ENCODE measurements around the gene SPOCK3. TPM values are rescaled to one million over a fixed set of nuclear protein-coding genes. Genes with fewer than 3 reads are reported as not detected.

SPOCK3 gene
- total RNA-seq, 1 donor from 2014 or later, result not detected

GRCh38 chr4:167041524-167041923 lies 192.8 kb downstream of the SPOCK3 start:
- intact Hi-C loops (cut with micrococcal nuclease), result no loop called here

GRCh38 chr4:167035390-167035789 lies 198.9 kb downstream of the SPOCK3 start:
- intact Hi-C loops (cut with micrococcal nuclease), result no loop called here

- intact Hi-C loops (cut with micrococcal nuclease), result no loop called here
Observed at GRCh38 chr4:167034983-167035382, 199.3 kb downstream of the SPOCK3 start.

- intact Hi-C loops (cut with micrococcal nuclease), result no loop called here
Observed at GRCh38 chr4:167032871-167033270, 201.4 kb downstream of the SPOCK3 start.

DNA sequence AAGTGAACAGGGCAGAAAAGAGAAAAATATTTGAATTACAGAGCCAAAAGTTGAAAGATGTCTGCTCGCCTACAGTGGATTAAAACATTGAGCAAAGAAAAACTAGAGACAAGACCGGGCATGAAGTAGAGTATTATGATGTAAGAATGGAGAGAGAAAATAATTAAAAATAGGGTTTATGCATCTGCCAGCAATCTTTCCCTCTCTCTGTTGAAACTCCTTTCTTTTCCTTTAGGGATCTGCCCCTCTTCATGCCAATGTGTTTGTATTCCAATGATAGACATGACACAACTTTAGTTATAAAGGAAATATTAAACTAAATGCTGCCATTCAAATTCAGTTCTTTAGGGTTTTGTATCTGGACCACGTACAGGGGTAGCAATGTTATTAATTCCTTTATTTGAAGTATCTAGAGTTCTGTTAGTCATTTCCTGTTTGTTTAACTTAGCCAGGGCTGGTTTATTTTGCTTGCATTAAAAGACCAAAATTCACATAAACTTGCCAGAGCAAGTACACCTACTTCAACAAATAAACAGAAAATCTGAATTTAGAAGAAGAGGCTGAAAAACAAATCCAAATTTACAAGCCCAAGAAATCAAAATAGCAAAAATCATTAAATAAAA lies 202.6 kb downstream of the SPOCK3 start:
- intact Hi-C loops (cut with micrococcal nuclease), result no loop called here

- intact Hi-C loops (cut with micrococcal nuclease), result no loop called here
Observed at GRCh38 chr4:167028976-167029375, 205.3 kb downstream of the SPOCK3 start.

DNA sequence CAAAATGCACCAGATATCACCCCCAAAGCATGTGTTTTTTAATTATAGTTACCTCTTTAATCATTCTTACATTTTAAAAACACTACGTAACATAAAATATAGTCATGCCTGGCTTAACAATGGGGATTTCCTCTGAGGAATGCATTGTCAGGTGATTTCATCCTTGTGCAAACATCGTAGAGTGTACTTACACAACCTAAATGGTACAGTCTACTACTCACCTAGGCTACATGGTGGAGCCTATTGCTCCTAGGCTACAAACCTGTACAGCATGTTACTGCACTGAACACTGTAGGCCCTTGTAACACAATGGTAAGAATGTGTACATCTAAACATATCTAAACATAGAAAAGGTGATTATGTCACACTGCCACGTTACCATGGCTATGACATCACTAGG lies 208.6 kb downstream of the SPOCK3 start:
- intact Hi-C loops (cut with micrococcal nuclease), result no loop called here

DNA sequence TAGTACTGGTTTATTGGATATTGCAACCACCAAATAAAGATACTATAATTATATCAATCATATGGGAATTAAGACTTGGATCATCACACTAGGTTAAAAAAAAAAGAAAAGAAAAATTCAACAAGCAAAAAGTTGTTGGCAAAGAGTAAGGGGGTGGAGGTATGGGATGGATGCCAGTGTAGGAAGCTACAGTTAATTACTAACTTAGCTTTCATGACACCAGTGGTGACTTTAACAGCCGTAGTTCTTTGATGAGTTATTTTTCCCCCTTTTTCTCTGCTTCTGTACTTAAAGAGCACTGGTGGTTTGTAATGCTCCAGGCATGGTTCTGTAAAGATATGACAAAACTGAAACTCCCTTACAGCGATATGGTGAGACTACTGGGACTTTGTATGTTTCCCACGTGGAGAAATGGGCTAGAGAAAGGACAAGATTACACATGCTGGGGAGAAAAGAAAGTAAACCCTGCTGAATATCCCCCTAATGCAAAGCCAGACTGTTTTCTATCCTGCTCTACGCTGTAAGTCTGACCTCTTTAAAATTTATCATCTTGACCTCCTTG lies 210.8 kb downstream of the SPOCK3 start:
- intact Hi-C loops (cut with micrococcal nuclease), result loop anchor here (2.0 to 5.0 kb wide), 2 partner anchors 599 to 1529 kb away; no protein-coding TSS in a partner anchor

DNA sequence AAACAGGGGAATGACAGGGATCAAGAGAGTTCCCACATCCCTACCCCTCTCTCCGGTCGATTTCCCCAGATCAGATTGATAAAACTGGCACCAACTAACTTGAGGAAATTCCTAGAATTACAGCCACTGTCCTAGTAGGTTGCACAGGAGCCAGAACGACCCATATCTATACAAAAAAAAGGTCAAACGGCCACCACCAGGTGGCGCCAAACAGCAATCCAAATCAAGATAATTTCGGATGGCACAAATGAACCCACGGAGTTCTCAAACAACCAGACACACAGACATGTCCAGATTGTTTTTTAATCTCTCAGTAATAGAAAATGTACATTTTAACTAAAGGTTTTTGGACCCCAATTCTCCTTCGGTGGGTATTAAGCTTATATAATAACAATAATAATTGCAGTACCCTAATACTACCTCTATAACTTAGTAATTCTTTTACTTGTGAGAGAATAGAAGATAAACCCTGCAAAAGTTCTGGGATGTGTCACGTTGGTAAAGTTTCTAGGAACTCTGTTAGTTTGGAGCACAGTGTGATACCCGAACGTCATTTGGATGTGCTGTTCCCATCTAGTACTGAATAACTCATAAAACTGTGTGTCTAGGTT lies 212.6 kb downstream of the SPOCK3 start:
- intact Hi-C loops (cut with micrococcal nuclease), result loop anchor here (1.0 to 5.0 kb wide), 5 partner anchors 269 to 1531 kb away; no protein-coding TSS in a partner anchor

GRCh38 chr4:167020410-167020809 lies 213.9 kb downstream of the SPOCK3 start:
- intact Hi-C loops (cut with micrococcal nuclease), result loop anchor here (2.0 to 5.0 kb wide), 2 partner anchors 270 to 1532 kb away; no protein-coding TSS in a partner anchor

DNA sequence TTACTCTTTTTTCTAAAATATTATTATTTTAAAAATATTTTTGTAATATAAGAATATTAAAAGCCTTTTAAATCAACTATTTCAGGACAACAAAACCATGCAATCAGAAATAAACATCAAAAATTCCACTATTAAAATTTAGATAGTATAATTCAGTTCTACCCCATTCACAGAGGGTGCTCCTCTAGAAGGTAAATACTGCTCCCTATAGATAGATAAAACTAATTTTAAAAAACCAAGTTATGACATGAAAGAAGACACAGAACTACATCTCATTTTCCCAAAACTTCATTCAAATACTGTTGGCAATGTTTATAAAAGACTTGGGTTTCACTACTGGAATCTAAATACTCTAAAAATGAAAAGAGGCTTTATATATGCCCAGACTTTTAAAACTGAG lies 219.3 kb downstream of the SPOCK3 start:
- intact Hi-C loops (cut with micrococcal nuclease), result no loop called here

DNA sequence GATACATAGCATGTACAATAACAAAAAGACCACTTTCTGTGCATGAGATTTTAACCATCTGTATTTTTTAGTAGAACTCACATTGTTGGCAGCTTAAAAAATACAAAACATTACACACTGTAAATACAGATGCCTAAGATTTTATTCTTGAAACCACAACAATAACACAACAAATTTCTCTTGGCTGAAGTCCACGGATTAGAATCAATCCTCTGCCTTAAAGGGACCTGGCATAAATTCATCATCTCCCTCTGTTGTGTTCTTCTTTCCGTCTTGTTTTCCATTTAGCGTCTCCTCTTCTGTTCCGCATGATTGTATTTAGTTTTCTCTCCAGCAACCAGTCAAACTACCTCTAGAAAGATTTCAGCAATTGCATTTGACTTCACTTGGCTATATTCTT lies 231.0 kb downstream of the SPOCK3 start:
- intact Hi-C loops (cut with micrococcal nuclease), result no loop called here

DNA sequence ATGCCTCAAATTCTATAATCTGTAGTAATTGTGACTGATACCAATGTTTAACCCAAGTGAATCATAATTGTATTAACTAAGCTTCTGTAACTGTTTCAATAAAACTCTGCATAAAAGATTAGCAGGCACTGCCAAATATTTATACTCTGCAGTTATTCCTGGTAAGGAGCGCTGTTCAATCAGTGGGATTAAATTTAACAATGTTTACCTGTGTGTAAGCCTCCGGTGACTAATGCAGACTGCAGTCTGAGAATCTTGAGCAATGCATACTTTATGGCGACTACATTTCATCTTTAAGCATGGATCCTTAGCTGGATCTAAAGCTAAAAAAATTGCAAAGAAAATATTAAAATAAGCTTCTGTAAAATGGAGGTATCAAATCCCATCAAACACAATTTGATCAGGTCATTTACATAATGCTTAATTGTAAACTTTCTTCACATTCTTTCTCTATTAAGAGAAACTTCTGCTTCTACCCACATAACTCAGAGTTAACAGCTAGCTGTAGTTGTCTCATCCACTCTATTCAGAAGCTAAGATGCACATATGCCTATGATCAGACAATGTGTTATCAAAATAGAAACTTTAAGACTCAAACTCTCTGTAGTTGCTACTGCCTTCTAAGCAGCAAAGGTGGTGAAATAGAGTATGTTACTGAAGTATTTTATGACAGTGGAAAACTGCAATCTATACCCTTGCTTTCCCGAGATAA lies 234.0 kb downstream of the SPOCK3 start:
- intact Hi-C loops (cut with micrococcal nuclease), result no loop called here

DNA sequence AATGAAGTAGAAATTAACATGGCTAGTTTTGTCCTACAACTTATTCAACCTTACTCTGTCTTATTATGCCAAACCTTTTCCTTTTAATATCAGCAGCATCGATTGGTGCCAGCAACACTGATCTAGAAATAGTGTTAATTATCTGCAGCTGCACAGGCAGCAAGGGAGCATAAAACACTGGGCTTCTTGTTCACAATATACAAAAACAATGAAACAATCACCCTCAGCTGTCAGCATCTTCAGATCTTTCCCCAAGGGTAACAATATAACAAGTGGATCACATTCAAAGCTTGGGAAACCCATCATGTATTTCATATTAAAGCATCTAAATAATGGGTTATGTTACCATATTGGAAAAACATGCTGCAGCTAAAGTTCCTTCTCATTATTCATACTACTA lies 238.1 kb downstream of the SPOCK3 start:
- intact Hi-C loops (cut with micrococcal nuclease), result no loop called here

DNA sequence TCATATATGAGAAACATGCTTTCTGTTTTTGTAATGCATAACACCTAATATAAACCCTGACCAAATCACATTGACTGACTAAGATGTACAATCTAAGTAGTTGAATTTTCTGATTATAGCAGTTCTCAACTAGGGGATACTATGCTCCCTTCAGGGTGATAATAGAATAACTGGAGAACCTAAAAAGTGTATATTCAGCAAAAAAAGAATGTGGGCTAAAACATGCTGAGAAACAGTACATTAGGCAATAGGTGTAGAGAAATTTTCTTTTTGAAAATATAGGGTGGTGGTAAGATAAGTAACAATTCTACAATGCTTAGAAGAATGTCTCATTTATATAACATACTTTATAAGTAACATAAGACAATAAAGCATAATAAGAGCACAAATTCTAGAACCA lies 239.6 kb downstream of the SPOCK3 start:
- intact Hi-C loops (cut with micrococcal nuclease), result no loop called here

DNA sequence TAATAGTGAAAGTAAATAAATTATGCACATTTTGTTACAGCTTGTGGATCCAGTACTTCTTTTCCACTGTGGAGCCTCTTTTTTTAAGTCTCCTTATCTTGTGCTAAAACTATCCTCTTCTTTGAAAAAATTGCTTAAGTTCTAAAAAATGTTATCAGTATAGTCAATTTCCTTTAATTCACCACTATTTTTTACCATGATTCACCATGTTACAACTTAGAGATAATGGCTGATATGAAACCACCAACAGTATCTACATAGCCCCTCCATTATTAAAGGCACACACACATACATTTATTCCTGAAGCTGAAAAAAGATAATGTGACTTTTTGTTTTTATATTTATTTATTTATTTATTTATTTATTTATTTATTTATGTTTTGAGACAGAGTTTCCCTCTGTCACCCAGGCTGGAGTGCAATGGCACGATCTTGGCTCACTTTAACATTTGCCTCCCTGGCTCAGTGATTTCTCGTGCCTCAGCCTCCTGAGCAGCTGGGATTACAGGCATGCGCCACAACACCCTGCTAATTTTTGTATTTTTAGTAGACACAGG lies 243.2 kb downstream of the SPOCK3 start:
- intact Hi-C loops (cut with micrococcal nuclease), result no loop called here

GRCh38 chr4:166989886-166990285 lies 244.4 kb downstream of the SPOCK3 start:
- intact Hi-C loops (cut with micrococcal nuclease), result no loop called here

DNA sequence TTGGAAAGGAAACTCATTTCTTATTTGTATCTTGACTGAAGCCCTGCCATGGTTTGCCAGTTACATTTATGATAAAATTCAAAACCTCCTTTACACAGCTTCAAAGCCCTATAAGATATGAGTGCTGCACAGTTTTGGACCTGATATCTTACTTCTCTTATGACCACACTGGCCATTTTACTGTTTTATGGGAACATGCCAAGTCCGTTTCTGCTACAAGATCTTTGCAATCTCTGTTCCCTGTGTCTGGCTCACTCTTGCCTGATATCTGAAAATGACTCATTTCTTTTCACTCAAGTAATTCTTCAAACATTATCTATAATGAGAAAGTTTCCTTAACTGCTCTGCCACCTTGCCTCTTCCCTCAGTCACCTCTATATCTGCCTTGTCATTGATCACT lies 247.3 kb downstream of the SPOCK3 start:
- intact Hi-C loops (cut with micrococcal nuclease), result no loop called here

DNA sequence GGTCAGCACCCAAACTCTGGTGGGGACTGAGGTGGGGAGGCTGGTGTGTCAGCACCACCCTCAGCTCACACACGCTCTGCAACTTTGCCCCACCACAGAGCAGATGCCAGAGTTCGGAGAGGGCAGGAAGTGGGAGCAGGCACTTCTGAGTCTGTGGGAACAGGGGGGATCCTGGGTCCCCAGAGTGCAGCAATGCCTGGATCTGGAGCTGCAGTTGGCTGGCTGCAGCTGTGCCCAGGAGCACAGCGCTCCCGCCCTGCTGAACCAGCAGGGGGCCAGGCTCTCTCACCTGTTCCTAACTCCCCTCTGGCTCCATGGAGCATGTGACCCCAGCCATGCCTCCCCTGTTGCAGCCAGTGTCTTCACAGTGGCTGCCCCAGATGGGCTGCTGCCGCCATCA lies 252.4 kb downstream of the SPOCK3 start:
- intact Hi-C loops (cut with micrococcal nuclease), result no loop called here

DNA sequence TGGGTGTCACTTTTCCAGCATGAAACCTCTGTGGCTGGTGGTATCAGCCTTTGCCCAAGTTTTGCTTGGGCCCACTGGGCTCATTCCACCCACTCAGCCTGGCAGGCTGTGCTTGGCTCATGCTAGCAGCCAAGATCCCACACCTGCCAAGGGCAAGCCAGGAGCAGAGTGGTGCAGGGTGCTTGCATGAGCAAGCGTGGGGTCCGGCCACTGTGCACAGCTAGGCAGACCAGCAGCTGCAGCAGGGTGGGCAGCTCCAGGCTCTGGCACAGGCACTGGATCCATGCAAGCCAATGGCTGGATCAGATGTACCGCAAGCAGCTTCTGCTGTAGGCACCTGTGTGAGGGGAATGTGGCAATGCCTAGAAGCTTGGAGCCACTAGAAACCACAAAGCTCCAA lies 253.9 kb downstream of the SPOCK3 start:
- intact Hi-C loops (cut with micrococcal nuclease), result no loop called here

DNA sequence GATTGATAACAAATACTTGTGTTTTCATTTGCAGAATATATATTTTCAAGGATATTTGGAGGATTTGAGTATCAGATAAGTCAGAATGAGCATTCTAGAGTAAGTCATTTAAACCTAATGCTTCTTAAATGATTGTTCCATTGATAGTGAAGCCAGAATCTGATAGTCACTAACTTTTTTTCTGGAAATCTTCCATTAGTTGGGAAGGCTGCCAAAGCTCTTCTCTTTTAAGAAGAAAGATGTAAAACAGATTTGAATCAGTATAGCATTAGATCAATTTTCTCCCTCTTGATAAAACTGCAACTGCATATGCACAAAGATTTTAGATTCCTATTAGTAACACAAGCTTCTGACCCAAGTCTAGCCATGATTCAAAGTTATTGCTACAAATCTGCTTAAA lies 256.7 kb downstream of the SPOCK3 start:
- intact Hi-C loops (cut with micrococcal nuclease), result no loop called here

DNA sequence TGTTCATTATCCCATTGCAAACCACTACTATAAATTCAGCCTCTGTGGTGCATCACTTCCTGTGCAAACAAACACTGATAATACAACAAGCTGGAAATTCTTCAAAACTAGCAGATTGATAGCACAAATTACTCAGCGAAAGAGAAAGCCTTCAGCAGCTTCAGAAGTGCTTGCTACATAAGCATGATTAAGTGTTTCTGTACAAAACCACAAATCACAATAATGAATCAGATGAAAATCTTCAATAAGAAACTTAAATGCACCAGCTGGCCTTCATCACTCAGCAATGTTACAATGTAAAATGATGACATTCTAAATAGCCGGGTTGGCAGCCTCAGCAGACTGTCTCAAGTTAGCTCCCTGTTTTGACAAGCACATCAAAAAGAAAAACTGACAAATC lies 262.2 kb downstream of the SPOCK3 start:
- intact Hi-C loops (cut with micrococcal nuclease), result no loop called here
